ENCODE measurements around the gene PHKA2.
"Not testable (repeated sequence)": the region's sequence is repeated elsewhere in the genome, so short reads cannot be mapped to it uniquely, and the experiment has no call there.

The PHKA2 gene

DNA sequence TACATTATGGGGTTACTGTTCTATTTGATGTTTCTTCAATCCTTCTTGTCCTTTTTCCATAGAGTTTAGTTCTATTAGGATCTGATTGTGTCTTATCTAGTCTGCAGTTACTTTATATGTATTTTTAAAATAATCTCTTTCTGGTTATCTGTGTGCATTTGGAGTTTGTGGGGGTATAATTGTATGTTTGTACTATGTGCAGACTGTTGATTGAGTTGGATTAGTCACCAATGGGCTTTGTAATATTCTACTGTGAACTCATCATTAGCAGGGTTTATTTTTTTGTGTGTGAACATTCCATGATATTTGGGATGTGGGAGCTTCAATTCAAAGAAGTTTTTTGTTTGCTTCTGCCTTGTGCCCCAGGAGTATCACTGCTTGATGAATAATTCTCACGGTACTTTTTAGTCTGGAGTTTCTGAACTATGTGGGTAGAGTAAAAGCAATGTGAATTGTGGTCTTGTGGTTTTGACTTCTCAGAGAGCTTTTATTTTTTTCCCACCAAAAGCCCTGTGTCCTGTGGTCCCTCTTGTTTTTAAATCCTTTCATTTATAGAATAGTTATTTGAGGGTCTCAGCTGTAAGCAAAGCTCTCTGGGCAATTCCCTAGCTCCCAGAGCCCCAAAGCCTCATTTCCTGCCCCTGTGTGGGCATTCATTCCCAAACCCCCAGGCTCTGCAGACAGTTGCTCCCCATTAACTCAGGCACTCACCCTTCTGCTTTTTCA is 127.8 kb downstream of the PHKA2 start:
- no peak for DNase-seq (ENCODE audit: low read depth)

DNA sequence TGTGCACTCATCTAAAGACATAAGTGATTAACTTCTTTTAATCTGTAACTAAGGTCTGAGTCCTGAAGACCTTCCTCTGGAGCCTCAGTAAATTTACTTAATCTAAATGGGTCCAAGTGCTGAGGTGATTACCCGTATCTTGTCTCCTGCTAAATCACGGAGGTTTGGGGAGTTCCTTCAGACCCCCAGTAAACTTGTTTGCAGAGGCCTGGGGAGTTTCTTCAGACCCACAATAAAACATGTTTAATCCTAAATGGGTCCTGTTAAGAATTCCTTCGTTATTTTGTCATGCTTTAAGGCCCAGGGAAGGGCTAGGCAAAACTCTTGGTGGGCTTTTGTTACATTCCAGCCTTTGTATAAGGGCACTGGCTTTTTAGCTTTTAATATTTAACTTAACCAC is 136.0 kb downstream of the PHKA2 start:
- not testable (repeated sequence) for DNase-seq (ENCODE audit: low read depth)
